Adipocyte (in vitro differentiated cells): Measurements from ENCODE around the gene MAX.

Experiments used
- DNase-seq: peaks from one replicate; pipeline ENCODE4 v3.0.0-alpha.2; 2015; ENCODE audit warnings: low read depth
- H3K27me3 ChIP-seq: replicated peaks from 2 replicates; pipeline ENCODE4 v1.7.0; 2013; ENCODE audit warnings: mild to moderate bottlenecking, low read length, moderate library complexity; ENCODE audit not compliant: control insufficient read depth, insufficient read depth
- H3K36me3 ChIP-seq: 2 replicates; pipeline ENCODE4 v1.7.0; 2013; ENCODE audit warnings: low read length, mild to moderate bottlenecking, moderate library complexity; ENCODE audit not compliant: control insufficient read depth, insufficient read depth, severe bottlenecking
- H3K4me1 ChIP-seq: 2 replicates; pipeline ENCODE4 v1.7.0; 2013; ENCODE audit warnings: mild to moderate bottlenecking, low read length, moderate library complexity; ENCODE audit not compliant: control insufficient read depth, insufficient read depth
- H3K4me3 ChIP-seq: 2 replicates; pipeline ENCODE4 v1.7.0; 2013; ENCODE audit warnings: mild to moderate bottlenecking, low read length, moderate library complexity
- H3K9ac ChIP-seq: 2 replicates; pipeline ENCODE4 v1.7.0; 2013; ENCODE audit warnings: mild to moderate bottlenecking, low read length, moderate library complexity
- H3K9me3 ChIP-seq: 2 replicates; pipeline ENCODE4 v1.7.0; 2013; ENCODE audit warnings: mild to moderate bottlenecking, low read length, moderate library complexity; ENCODE audit not compliant: control insufficient read depth

Gene MAX

DNA sequence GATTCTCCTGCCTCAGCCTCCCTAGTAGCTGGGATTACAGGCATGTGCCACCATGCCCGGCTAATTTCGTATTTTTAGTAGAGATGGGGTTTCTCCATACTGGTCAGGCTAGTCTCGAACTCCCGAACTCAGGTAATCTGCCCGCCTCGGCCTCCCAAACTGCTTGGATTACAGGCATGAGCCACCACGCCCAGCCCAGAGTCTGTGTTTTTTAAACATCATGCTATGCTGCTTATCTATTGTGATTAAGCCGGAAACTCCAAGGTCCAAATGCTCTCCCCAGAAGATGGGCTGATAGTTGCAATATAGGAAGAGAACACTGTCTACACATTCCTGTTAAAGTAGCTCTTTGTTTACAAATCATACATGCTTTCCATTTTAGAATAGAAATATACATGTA, 30.5 kb upstream of the MAX start:
- Histone ChIP-seq H3K4me3 (no peak overlapping the region), H3K9ac (no peak overlapping the region), H3K27me3 (no peaks in the 10 kb centered on the region), H3K9me3 (no peaks in the 10 kb centered on the region), H3K36me3 (no peaks in the 10 kb centered on the region), H3K4me1 (peaks cover 4% of the 10 kb centered on the region)
- DNase-seq: no peak

DNA sequence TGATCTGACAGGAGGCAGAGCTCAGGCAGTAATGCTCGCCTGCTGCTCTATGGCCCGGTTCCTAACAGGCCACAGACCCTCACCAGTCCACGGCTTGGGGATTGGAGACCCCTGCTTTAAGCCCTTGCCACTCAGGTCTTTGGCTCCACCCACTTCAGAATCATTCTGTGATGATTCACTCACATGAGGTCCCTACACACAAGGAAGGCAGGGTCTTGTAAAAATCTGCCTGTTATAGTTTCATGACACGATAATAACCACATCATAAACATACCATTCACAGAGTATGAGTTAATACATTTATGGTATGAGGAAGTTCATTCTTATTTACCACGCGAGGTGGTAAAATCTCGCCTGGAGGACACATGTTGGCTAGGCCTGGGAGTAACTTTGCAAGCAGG, 29.0 kb upstream of the MAX start:
- no peak for DNase-seq
- no peak overlapping the region for H3K9ac ChIP-seq
- H3K4me1 ChIP-seq: no peaks in the 10 kb centered on the region
- no peak overlapping the region for H3K4me3 ChIP-seq
- no peaks in the 10 kb centered on the region for H3K27me3 ChIP-seq
- H3K36me3 ChIP-seq: no peaks in the 10 kb centered on the region
- H3K9me3 ChIP-seq: no peaks in the 10 kb centered on the region

DNA sequence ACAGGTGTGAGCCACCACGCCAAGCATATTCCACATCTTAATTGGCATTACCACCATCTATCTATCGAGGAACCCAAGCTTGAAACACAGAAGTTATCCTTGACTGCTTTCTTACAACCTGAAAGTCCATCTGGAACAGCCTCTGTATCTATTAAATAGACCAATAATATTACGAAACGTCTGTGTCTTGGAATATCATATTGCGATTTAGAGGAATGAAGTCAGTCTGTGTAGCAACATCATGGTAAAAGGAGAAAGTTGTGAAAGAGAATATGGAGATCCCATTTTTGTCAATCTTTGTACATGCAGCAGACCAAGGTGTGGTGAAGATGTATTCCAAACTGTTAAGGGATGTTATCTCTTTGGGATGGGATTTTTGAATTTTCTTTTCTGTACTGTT, 25.8 kb upstream of the MAX start:
- no peaks in the 10 kb centered on the region for H3K4me1 ChIP-seq
- no peaks in the 10 kb centered on the region for H3K9me3 ChIP-seq
- H3K27me3 ChIP-seq: no peaks in the 10 kb centered on the region
- no peaks in the 10 kb centered on the region for H3K36me3 ChIP-seq
- no peak overlapping the region for H3K9ac ChIP-seq
- H3K4me3 ChIP-seq: no peak overlapping the region
- peak; percentile 25 for DNase-seq

DNA sequence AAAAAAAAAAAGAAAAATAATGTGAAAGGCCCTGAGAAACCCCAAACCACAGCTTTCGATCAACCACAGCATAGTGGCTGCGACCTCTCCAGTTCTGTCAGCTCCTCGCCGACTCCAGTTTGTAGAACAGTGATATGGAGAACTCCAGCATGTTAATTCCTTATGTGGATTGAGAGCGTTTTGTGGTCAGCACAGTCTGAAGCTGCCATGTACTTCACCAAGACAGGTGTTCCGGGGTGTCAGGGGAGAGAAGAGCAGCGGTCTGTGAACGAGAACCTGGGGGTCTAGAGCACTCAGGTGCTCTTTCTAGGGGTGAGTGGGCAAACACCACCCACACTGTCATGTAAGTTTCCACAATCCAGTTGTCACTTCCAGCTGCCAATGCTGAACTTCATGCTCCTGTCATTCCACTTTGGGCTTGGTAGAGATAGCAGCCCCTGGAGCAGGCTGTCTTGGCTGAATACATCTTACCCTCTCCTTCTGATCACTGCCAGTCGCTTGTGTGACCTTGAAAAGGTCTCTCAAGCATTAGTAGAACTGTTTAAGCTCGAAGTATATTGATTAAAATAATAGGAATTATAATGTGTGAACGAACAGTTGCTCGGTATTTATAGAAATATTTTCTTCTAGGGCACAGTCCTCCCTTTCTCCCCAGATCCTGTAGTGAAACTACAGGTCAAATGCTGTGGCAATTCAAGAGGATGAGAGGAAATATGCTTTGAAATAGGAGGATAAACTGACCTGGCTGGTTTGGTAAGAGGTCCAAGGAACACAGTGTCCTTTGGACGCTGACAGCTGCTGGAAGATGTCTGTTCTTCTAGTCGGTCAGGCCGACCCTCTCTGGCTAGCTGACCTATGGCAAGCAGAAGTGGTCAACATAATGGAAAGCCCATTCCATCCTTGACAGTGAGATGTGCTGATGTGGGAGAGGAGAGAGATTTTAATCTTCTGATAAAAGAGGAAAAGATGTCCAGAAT, 15.7 kb upstream of the MAX start:
- H3K36me3 ChIP-seq: no peaks in the 10 kb centered on the region
- no peaks in the 10 kb centered on the region for H3K9me3 ChIP-seq
- H3K9ac ChIP-seq: no peak overlapping the region
- H3K27me3 ChIP-seq: no peaks in the 10 kb centered on the region
- no peak for DNase-seq
- no peaks in the 10 kb centered on the region for H3K4me1 ChIP-seq
- H3K4me3 ChIP-seq: no peak overlapping the region

DNA sequence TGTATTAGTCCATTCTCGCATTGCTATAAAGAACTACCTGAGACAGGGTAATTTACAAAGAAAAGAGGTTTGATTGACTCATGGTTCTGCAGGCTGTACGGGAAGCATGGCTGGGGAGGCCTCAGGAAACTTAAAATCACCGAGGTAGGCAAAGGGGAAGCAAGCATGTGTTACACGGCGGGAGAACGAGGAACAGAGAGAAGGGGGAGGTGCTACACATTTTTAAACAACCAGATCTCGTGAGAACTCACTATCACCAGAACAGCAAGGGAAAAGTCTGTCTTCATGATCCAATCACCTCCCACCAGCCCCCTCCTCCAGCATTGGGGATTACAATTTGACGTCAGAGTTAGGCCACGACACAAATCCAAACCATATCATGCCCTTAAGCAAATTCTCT, 13.3 kb upstream of the MAX start:
- H3K9me3 ChIP-seq: no peaks in the 10 kb centered on the region
- H3K4me3 ChIP-seq: no peak overlapping the region
- no peak overlapping the region for H3K9ac ChIP-seq
- no peaks in the 10 kb centered on the region for H3K4me1 ChIP-seq
- H3K36me3 ChIP-seq: no peaks in the 10 kb centered on the region
- H3K27me3 ChIP-seq: no peaks in the 10 kb centered on the region
- DNase-seq: no peak

DNA sequence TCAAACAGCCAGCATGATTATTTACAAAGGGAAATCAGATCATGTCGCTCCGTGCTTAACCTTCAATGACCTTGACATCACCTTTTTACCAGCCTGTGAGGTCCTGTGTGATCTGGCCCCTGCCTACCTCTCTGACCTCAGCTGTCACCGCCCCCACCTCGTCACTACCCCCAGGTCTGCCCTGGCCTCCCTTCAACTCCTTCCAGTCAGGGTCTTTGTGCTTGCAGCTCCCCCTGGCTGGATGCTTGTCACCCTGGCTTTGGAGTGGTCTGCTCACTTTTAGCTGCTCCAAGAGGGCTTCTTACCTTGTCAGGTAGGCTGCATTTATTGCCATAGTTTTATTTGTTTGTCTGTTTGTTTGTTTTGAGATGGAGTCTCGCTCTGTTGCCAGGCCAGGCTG, 8.2 kb upstream of the MAX start:
- Histone ChIP-seq H3K4me3 (no peak overlapping the region), H3K27me3 (peaks cover 3% of the 10 kb centered on the region), H3K9me3 (no peaks in the 10 kb centered on the region), H3K9ac (no peak overlapping the region), H3K36me3 (no peaks in the 10 kb centered on the region), H3K4me1 (no peaks in the 10 kb centered on the region)
- DNase-seq: no peak

DNA sequence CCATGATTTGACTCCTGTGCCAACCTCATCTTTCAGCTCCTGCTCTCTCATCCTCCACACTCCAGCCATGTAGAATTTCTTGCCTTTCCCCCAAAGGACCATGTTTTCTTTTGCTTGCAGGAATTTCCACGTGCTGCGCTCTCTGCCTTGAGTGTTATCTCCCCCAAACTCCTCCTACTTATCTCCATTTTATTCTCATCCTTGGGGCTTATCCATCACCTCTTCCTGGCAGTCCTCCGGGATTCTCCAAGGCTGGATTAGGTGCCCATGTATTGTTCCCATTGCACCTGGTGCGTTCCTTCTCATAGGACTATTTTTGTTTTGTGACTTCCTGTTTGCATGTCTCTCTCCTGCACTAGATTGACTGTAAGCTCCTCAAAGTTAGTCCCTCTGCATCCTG, 7.0 kb upstream of the MAX start:
- Histone ChIP-seq H3K4me3 (no peak overlapping the region), H3K4me1 (no peaks in the 10 kb centered on the region), H3K9ac (no peak overlapping the region), H3K36me3 (no peaks in the 10 kb centered on the region), H3K27me3 (peaks cover 3% of the 10 kb centered on the region), H3K9me3 (no peaks in the 10 kb centered on the region)
- no peak for DNase-seq

DNA sequence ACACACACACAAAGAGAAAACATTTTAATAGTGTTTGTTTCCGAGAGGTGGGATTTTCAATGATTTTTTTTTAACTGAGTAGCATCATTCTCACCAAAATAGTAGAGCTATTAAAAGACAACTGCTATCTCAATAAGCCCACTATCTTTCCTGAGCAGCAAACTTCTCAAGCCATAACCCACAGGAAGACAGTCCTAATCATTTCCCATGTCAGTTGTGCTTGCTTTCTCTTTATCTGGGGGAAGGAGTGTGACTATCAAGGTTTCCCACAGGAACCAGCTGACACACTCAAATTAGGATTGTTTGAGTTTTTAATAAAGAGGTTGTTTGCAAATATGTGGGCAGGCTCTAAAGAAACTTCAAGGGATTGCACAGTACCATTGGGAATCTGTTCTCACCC, 4.9 kb upstream of the MAX start:
- Histone ChIP-seq H3K27me3 (peaks cover 3% of the 10 kb centered on the region), H3K9ac (no peak overlapping the region)

DNA sequence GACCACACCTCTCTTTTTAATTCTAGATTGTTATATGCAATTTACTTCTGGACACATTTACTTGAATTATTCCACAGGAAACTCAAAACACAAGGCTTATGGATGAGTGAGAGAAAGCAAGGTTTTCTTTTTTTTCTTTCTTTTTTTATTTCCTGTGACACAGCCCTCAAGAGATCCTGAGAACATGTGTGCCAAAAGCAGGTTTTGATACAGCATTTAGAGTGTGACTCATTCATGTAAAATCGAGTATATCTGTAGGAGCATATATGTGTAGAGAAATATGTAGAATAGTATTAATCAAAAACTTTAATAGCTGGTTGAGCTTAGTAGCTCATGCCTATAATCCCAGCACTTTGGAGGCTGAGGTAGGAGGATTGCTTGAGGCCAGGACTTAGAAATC, 4.4 kb upstream of the MAX start:
- Histone ChIP-seq H3K4me1 (peaks cover 6% of the 10 kb centered on the region), H3K9ac (no peak overlapping the region), H3K4me3 (no peak overlapping the region), H3K36me3 (no peaks in the 10 kb centered on the region), H3K27me3 (peaks cover 3% of the 10 kb centered on the region), H3K9me3 (no peaks in the 10 kb centered on the region)
- no peak for DNase-seq

More for the DNA sequence above, 4.9 kb upstream of the MAX start:
- no peak for DNase-seq
- H3K4me1 ChIP-seq: peaks cover 6% of the 10 kb centered on the region
- no peaks in the 10 kb centered on the region for H3K36me3 ChIP-seq
- no peak overlapping the region for H3K4me3 ChIP-seq
- H3K9me3 ChIP-seq: no peaks in the 10 kb centered on the region

DNA sequence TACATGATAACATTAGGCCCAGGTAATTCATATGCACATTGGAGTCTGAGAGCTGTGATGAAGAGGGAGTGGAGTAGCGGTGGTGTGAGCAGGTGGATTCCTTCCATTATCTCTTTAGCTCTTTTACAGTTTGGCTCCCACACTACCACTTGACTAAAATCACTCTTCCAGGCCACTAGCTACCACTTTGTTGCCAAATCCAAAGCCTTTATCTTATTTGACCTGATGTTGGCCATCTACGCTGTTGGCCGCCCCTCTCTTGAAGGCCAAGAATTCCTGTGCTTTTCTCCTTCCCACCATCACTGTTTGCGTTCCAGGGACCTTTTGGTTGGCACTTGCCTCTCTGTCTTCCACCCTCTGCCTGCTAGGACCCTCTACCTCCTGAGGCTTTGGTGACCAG, 4.0 kb upstream of the MAX start:
- no peaks in the 10 kb centered on the region for H3K9me3 ChIP-seq
- H3K27me3 ChIP-seq: peaks cover 3% of the 10 kb centered on the region
- no peak for DNase-seq

DNA sequence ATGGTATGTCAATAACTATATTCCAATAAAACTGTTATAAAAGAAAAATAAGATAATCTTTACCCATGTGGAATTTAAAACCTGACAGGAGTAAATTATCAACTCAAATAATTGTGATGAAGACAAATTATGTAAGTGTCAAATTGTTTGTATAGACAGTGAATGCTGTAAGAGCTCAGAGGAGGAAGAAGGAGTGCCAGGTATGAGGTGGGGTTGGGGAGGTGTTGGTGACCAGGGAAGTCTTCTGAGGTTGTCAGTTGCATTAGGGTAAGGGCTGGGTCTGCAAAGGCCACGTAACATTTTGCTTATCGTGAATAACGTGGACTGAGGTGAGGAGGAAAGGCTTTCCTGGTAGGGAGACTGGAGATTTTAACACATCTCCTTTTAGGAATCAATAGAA, 2.5 kb upstream of the MAX start:
- peaks cover 2% of the 10 kb centered on the region for H3K36me3 ChIP-seq
- no peak overlapping the region for H3K4me3 ChIP-seq
- H3K27me3 ChIP-seq: peaks cover under 1% of the 10 kb centered on the region
- peaks cover 15% of the 10 kb centered on the region for H3K4me1 ChIP-seq
- no peak for DNase-seq
- H3K9me3 ChIP-seq: no peaks in the 10 kb centered on the region
- no peak overlapping the region for H3K9ac ChIP-seq

More for the DNA sequence above, 4.0 kb upstream of the MAX start:
- H3K9ac ChIP-seq: no peak overlapping the region
- H3K36me3 ChIP-seq: no peaks in the 10 kb centered on the region
- peaks cover 6% of the 10 kb centered on the region for H3K4me1 ChIP-seq
- no peak overlapping the region for H3K4me3 ChIP-seq
